DMS79 (cell line): ENCODE results near the gene MYL6.
A peak's percentile ranks its signal among the peaks of the same experiment; 100 is the strongest.
"Not testable (repeated sequence)": the region's sequence is repeated elsewhere in the genome, so short reads cannot be mapped to it uniquely, and the experiment has no call there.

Source experiments
- DNase-seq: peaks from one replicate; lab custom pipeline; 2025; lab: John Stamatoyannopoulos, UW

The MYL6 gene

GRCh38 chr12:56189099-56189917 is 31.1 kb downstream of the MYL6 start, which contains the start of gene SMARCC2:
Gene SMARCC2, minus strand, starts transcription at chr12:56189483. Its CDS starts 22 bp downstream, at chr12:56189461.
- DNase-seq = peak; percentile 18

- peak; percentile 48 for DNase-seq
Measured at GRCh38 chr12:56189918-56190694, 31.9 kb downstream of the MYL6 start.

GRCh38 chr12:56190695-56191155 is 32.6 kb downstream of the MYL6 start:
- no peak for DNase-seq

- DNase-seq = no peak
Measured at GRCh38 chr12:56192582-56192981, 34.4 kb downstream of the MYL6 start.

- DNase-seq = peak; percentile 54
Measured at GRCh38 chr12:56193025-56193578, 34.9 kb downstream of the MYL6 start.

GRCh38 chr12:56196818-56197550 is 38.8 kb downstream of the MYL6 start:
- not testable (repeated sequence) for DNase-seq

- no peak for DNase-seq
Measured at GRCh38 chr12:56197921-56198635, 39.9 kb downstream of the MYL6 start.

- no peak for DNase-seq
Measured at GRCh38 chr12:56198836-56199235, 40.7 kb downstream of the MYL6 start.

GRCh38 chr12:56202366-56202765 is 44.2 kb downstream of the MYL6 start:
- no peak for DNase-seq

- no peak for DNase-seq
Measured at GRCh38 chr12:56202838-56203237, 44.7 kb downstream of the MYL6 start.

- no peak for DNase-seq
Measured at GRCh38 chr12:56204275-56204674, 46.1 kb downstream of the MYL6 start.

- no peak for DNase-seq
Measured at GRCh38 chr12:56205445-56205844, 47.3 kb downstream of the MYL6 start.

GRCh38 chr12:56206452-56207166 is 48.5 kb downstream of the MYL6 start:
- no peak for DNase-seq

- DNase-seq = no peak
Measured at GRCh38 chr12:56208006-56208405, 49.8 kb downstream of the MYL6 start.
